HG03354 (cell line): ENCODE data around the gene ARHGEF28.

ENCODE experiments used
- ATAC-seq: cut with Tn5 transposase; IDR thresholded peaks from one replicate; pipeline ENCODE4 v1.9.1; 2021; ENCODE audit warnings: mild to moderate bottlenecking; ENCODE audit not compliant: unreplicated experiment, poor library complexity, severe bottlenecking

ARHGEF28 gene

GRCh38 chr5:73908395-73908794, 282.4 kb downstream of the ARHGEF28 start:
- ATAC-seq = no peak

GRCh38 chr5:73908846-73909245, 282.9 kb downstream of the ARHGEF28 start:
- ATAC-seq = no peak

- ATAC-seq = no peak
These were observed 283.5 kb downstream of the ARHGEF28 start for GRCh38 chr5:73909474-73909873.

- no peak for ATAC-seq
These were observed 285.9 kb downstream of the ARHGEF28 start for GRCh38 chr5:73911761-73912393.

- ATAC-seq = no peak
These were observed 286.9 kb downstream of the ARHGEF28 start for GRCh38 chr5:73912821-73913271.

- ATAC-seq = no peak
These were observed 288.0 kb downstream of the ARHGEF28 start for GRCh38 chr5:73913971-73914370.

GRCh38 chr5:73915345-73915744, 289.3 kb downstream of the ARHGEF28 start:
- no peak for ATAC-seq

- ATAC-seq = no peak
These were observed 291.4 kb downstream of the ARHGEF28 start for GRCh38 chr5:73917433-73917832.

- no peak for ATAC-seq
These were observed 291.9 kb downstream of the ARHGEF28 start for GRCh38 chr5:73917891-73918290.

- ATAC-seq = no peak
These were observed 292.8 kb downstream of the ARHGEF28 start for GRCh38 chr5:73918791-73919221.

GRCh38 chr5:73921741-73922140, 295.7 kb downstream of the ARHGEF28 start:
- ATAC-seq = no peak

- no peak for ATAC-seq
These were observed 296.2 kb downstream of the ARHGEF28 start for GRCh38 chr5:73922224-73922623.

GRCh38 chr5:73922875-73923557, 297.0 kb downstream of the ARHGEF28 start:
- ATAC-seq = no peak

GRCh38 chr5:73928476-73929070, 302.6 kb downstream of the ARHGEF28 start:
- ATAC-seq = no peak

GRCh38 chr5:73935719-73936118, 309.7 kb downstream of the ARHGEF28 start:
- ATAC-seq = no peak

- ATAC-seq = no peak
These were observed 312.4 kb downstream of the ARHGEF28 start for GRCh38 chr5:73938280-73938937.

- no peak for ATAC-seq
These were observed 312.9 kb downstream of the ARHGEF28 start for GRCh38 chr5:73938938-73939320.

- no peak for ATAC-seq
These were observed 313.6 kb downstream of the ARHGEF28 start for GRCh38 chr5:73939557-73939956.

GRCh38 chr5:73940026-73940425, 314.0 kb downstream of the ARHGEF28 start:
- no peak for ATAC-seq

GRCh38 chr5:73940801-73941200, 314.8 kb downstream of the ARHGEF28 start:
- ATAC-seq = no peak

- ATAC-seq = no peak
These were observed 316.8 kb downstream of the ARHGEF28 start for GRCh38 chr5:73942783-73943182.
